ENCODE measurements around the gene BTN1A1.

BTN1A1 gene

GRCh38 chr6:26478985-26479278, 21.2 kb upstream of the BTN1A1 start:
- Histone ChIP-seq H2AFZ (ENCODE audit: low read depth, low read length, severe bottlenecking) (no peak overlapping the region), H3F3A (ENCODE audit: insufficient read depth) (peaks cover 32% of the 10 kb centered on the region), H3K4me2 (ENCODE audit: low read depth, low read length, poor library complexity, severe bottlenecking) (no peak overlapping the region), H3K9me3 (ENCODE audit: insufficient read depth, low read length) (no peaks in the 10 kb centered on the region), H3K79me2 (ENCODE audit: insufficient read depth, low read length) (no peaks in the 10 kb centered on the region), H3K27me3 (ENCODE audit: low read length) (no peaks in the 10 kb centered on the region), H3K27ac (ENCODE audit: low read depth, low read length) (no peak overlapping the region), H4K20me1 (ENCODE audit: low read depth, low read length) (no peaks in the 10 kb centered on the region), H3K4me3 (ENCODE audit: insufficient read depth, low read length, poor library complexity, severe bottlenecking) (no peak overlapping the region), H3K36me3 (ENCODE audit: low read length) (peaks cover 5% of the 10 kb centered on the region; the same call in 1 of the 2 replicates), H3K9me2 (replicated peaks; ENCODE audit: insufficient read depth, low read length) (no peaks in the 10 kb centered on the region), H3K9ac (ENCODE audit: low read length) (no peak overlapping the region)
- TF ChIP-seq EZH2phosphoT487 (conservative IDR thresholded peaks at IDR 0.05; ENCODE audit: low read length): no peak
- no peak for TF ChIP-seq CTCF (IDR thresholded peaks at IDR 0.05; ENCODE audit: insufficient read depth, low read length, poor library complexity, severe bottlenecking)

GRCh38 chr6:26482338-26482737, 17.8 kb upstream of the BTN1A1 start:
- H3F3A ChIP-seq (ENCODE audit: insufficient read depth): peaks cover 3% of the 10 kb centered on the region; the same call in 1 of the 2 replicates
- H3K79me2 ChIP-seq (ENCODE audit: insufficient read depth, low read length): no peaks in the 10 kb centered on the region
- H4K20me1 ChIP-seq (ENCODE audit: low read depth, low read length): no peaks in the 10 kb centered on the region
- no peaks in the 10 kb centered on the region for H3K27me3 ChIP-seq (ENCODE audit: low read length)
- no peak overlapping the region for H3K4me2 ChIP-seq (ENCODE audit: low read depth, low read length, poor library complexity, severe bottlenecking)
- H3K4me3 ChIP-seq (ENCODE audit: insufficient read depth, low read length, poor library complexity, severe bottlenecking): no peak overlapping the region
- TF ChIP-seq CTCF (IDR thresholded peaks at IDR 0.05; ENCODE audit: insufficient read depth, low read length, poor library complexity, severe bottlenecking) (no peak), EZH2phosphoT487 (conservative IDR thresholded peaks at IDR 0.05; ENCODE audit: low read length) (no peak)
- H3K9me2 ChIP-seq (replicated peaks; ENCODE audit: insufficient read depth, low read length): no peaks in the 10 kb centered on the region
- H3K27ac ChIP-seq (ENCODE audit: low read depth, low read length): no peak overlapping the region
- H3K9ac ChIP-seq (ENCODE audit: low read length): no peak overlapping the region
- peaks cover 5% of the 10 kb centered on the region; the same call in 1 of the 2 replicates for H3K36me3 ChIP-seq (ENCODE audit: low read length)
- no peaks in the 10 kb centered on the region for H3K9me3 ChIP-seq (ENCODE audit: insufficient read depth, low read length)
- H2AFZ ChIP-seq (ENCODE audit: low read depth, low read length, severe bottlenecking): no peak overlapping the region

- Histone ChIP-seq H3K9me3 (ENCODE audit: insufficient read depth, low read length) (no peaks in the 10 kb centered on the region), H3K9ac (ENCODE audit: low read length) (no peak overlapping the region), H3K9me2 (replicated peaks; ENCODE audit: insufficient read depth, low read length) (no peaks in the 10 kb centered on the region), H3K27me3 (ENCODE audit: low read length) (no peaks in the 10 kb centered on the region), H3K4me3 (ENCODE audit: insufficient read depth, low read length, poor library complexity, severe bottlenecking) (no peak overlapping the region), H3K79me2 (ENCODE audit: insufficient read depth, low read length) (no peaks in the 10 kb centered on the region), H2AFZ (ENCODE audit: low read depth, low read length, severe bottlenecking) (no peak overlapping the region), H3K4me2 (ENCODE audit: low read depth, low read length, poor library complexity, severe bottlenecking) (no peak overlapping the region), H3K36me3 (ENCODE audit: low read length) (peaks cover 5% of the 10 kb centered on the region; the same call in 1 of the 2 replicates), H3F3A (ENCODE audit: insufficient read depth) (no peaks in the 10 kb centered on the region), H3K27ac (ENCODE audit: low read depth, low read length) (no peak overlapping the region), H4K20me1 (ENCODE audit: low read depth, low read length) (no peaks in the 10 kb centered on the region)
- TF ChIP-seq EZH2phosphoT487 (conservative IDR thresholded peaks at IDR 0.05; ENCODE audit: low read length) (no peak), CTCF (IDR thresholded peaks at IDR 0.05; ENCODE audit: insufficient read depth, low read length, poor library complexity, severe bottlenecking) (no peak)
Observed at GRCh38 chr6:26483727-26484126, 16.4 kb upstream of the BTN1A1 start.
